AG10803 (cell line): ENCODE data around the gene ST6GALNAC3.

Experiments
- DNase-seq: peaks from one replicate; pipeline ENCODE4 v3.0.0; 2010; ENCODE audit warnings: low read depth
- H3K4me3 ChIP-seq: 2 replicates; pipeline ENCODE4 v1.5.1; 2011; ENCODE audit warnings: mild to moderate bottlenecking, low read length, control low read depth
- CTCF ChIP-seq: conservative IDR thresholded peaks from 2 replicates; pipeline ENCODE4 v1.5.1; 2011; ENCODE audit warnings: mild to moderate bottlenecking, low read length, control low read depth, inconsistent platforms

Gene ST6GALNAC3

GRCh38 chr1:76613886-76614285, 539.3 kb downstream of the ST6GALNAC3 start:
- no peak overlapping the region for H3K4me3 ChIP-seq
- no peak for DNase-seq
- no peak for TF ChIP-seq CTCF

- no peak for TF ChIP-seq CTCF
- H3K4me3 ChIP-seq, result no peak overlapping the region
- no peak for DNase-seq
Measured at GRCh38 chr1:76615253-76616035, 540.9 kb downstream of the ST6GALNAC3 start.

GRCh38 chr1:76620371-76620770, 545.8 kb downstream of the ST6GALNAC3 start:
- DNase-seq, result no peak
- TF ChIP-seq CTCF, result no peak
- no peak overlapping the region for H3K4me3 ChIP-seq

- no peak for DNase-seq
- TF ChIP-seq CTCF, result no peak
- H3K4me3 ChIP-seq, result no peak overlapping the region
Measured at GRCh38 chr1:76622774-76623528, 548.4 kb downstream of the ST6GALNAC3 start.

GRCh38 chr1:76625886-76626678, 551.5 kb downstream of the ST6GALNAC3 start:
- DNase-seq, result peak; percentile 37
- H3K4me3 ChIP-seq, result no peak overlapping the region
- no peak for TF ChIP-seq CTCF

- no peak for TF ChIP-seq CTCF
- DNase-seq, result no peak
- H3K4me3 ChIP-seq, result no peak overlapping the region
Measured at GRCh38 chr1:76627498-76627897, 553.0 kb downstream of the ST6GALNAC3 start.
